Stomach (tissue), 9 donors: ENCODE data around the gene MDH1B. TPM values are rescaled to one million over a fixed set of nuclear protein-coding genes. Genes with fewer than 3 reads are reported as not detected.

Experiments used
- DNase-seq, 2 donors: peaks; one replicate each; pipeline versions ENCODE4 v3.0.0 to v3.0.0-alpha.2; 2013 to 2019
- H3K27ac ChIP-seq, 5 donors: fragments of 200-600 bp in 4 of 5; sonication (generic) in 4 of 5; one replicate each; pipeline ENCODE4 v1.5.1; 2013 to 2019; ENCODE audit warnings: mild to moderate bottlenecking in 1 of 5, moderate library complexity in 1 of 5
- H3K27me3 ChIP-seq, 3 donors: fragments of 200-600 bp; sonication (generic); one replicate each; pipeline ENCODE4 v1.5.1; 2017 to 2019; ENCODE audit warnings: mixed run types in 1 of 3
- H3K36me3 ChIP-seq, 4 donors: fragments of 200-600 bp; sonication (generic); 1 replicate in 3 of 4; 2 replicates in 1 of 4; pipeline ENCODE4 v1.5.1; 2016 to 2019
- H3K4me1 ChIP-seq, 4 donors: fragments of 200-600 bp; sonication (generic); one replicate each; pipeline ENCODE4 v1.5.1; 2016 to 2019
- H3K4me3 ChIP-seq, 4 donors: fragments of 200-600 bp; sonication (generic) in 3 of 4; one replicate each; pipeline ENCODE4 v1.5.1; 2016 to 2019; ENCODE audit warnings: mild to moderate bottlenecking in 1 of 4
- H3K9me3 ChIP-seq, 4 donors: fragments of 200-600 bp; sonication (generic); one replicate each; pipeline ENCODE4 v1.5.1; 2016 to 2019
- EP300 ChIP-seq: sonication (generic); formaldehyde crosslinking; IDR thresholded peaks from one replicate; pipeline ENCODE4 v1.6.1; 2017; ENCODE audit warnings: antibody characterized with exemption
- POLR2A ChIP-seq, 4 donors: fragments of 450-650 bp; IDR thresholded peaks; one replicate each; pipeline ENCODE4 v1.6.1; 2016; ENCODE audit warnings: antibody characterized with exemption in 4 of 4, control low read depth in 2 of 4, mild to moderate bottlenecking in 1 of 4, moderate library complexity in 1 of 4
- POLR2AphosphoS5 ChIP-seq, 3 donors: sonication (generic); formaldehyde crosslinking; IDR thresholded peaks; one replicate each; pipeline ENCODE4 v1.6.1; 2016; ENCODE audit warnings: antibody characterized with exemption in 3 of 3
- WGBS, 5 donors: extraction: QIAGEN DNeasy Blood & Tissue Kit in 3 of 5; methylation state at CpG; one replicate each; pipeline versions ENCODE4 v1.1.5 to v1.1.7; 2013 to 2018; 5-methylcytosine and 5-hydroxymethylcytosine counted together
- intact Hi-C: fragments of 100-400 bp; cut with DNase I; formaldehyde crosslinking; loops from one replicate; pipeline ENCODE4 v1.15.1; 2023; ENCODE audit warnings: low total_unique reads
- polyA plus RNA-seq, 3 donors: library from polyadenylated mRNA; stranded (reverse); fragments of 200-250 nt; gene quantifications; one replicate each; pipeline ENCODE4 v1.2.3, GENCODE V29; 2013
- total RNA-seq, 5 donors: library from RNA; depleted of rRNA; stranded (reverse); fragments of >200 nt; gene quantifications; one replicate each; pipeline versions ENCODE4 v1.1.0 to v1.2.3, GENCODE V29; 2014 to 2016
- TF ChIP-seq, protein P1 (sequence below), 7 experiments: fragments of 450-650 bp in 4 of 7; fragments of 200-600 bp in 3 of 7; sonication (generic) in 3 of 7; IDR thresholded peaks; one replicate each; pipeline ENCODE4 v1.5.1; 2016 to 2019; ENCODE audit warnings: antibody characterized with exemption in 7 of 7, control low read depth in 2 of 7, mild to moderate bottlenecking in 1 of 7
- donor health status: healthy with polysubstance abuse.
- donor health status: Bipolar disorder and iron deficiency.
- donor health status: healthy.

MDH1B gene
- total and polyA plus RNA-seq, 8 donors: 0.31 to 0.92 (median 0.70) TPM; not detected in 2

- TF ChIP-seq POLR2A (IDR thresholded peaks at IDR 0.05): no peak
- TF ChIP-seq POLR2AphosphoS5 (IDR thresholded peaks at IDR 0.05): no peak
- TF ChIP-seq EP300: no peak
- TF ChIP-seq, protein P1, sequence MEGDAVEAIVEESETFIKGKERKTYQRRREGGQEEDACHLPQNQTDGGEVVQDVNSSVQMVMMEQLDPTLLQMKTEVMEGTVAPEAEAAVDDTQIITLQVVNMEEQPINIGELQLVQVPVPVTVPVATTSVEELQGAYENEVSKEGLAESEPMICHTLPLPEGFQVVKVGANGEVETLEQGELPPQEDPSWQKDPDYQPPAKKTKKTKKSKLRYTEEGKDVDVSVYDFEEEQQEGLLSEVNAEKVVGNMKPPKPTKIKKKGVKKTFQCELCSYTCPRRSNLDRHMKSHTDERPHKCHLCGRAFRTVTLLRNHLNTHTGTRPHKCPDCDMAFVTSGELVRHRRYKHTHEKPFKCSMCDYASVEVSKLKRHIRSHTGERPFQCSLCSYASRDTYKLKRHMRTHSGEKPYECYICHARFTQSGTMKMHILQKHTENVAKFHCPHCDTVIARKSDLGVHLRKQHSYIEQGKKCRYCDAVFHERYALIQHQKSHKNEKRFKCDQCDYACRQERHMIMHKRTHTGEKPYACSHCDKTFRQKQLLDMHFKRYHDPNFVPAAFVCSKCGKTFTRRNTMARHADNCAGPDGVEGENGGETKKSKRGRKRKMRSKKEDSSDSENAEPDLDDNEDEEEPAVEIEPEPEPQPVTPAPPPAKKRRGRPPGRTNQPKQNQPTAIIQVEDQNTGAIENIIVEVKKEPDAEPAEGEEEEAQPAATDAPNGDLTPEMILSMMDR (IDR thresholded peaks at IDR 0.05): no peak
- intact Hi-C loops: no loop called here
- WGBS, 5 donors: 6 to 10% (median 7%) methylated on average over 18 of the region's 18 CpGs
- Histone ChIP-seq H3K36me3 (peaks cover 0 to 22% (median 10%) of the 10 kb centered on the region in 4 donors), H3K4me1 (peaks cover 19 to 47% (median 36%) of the 10 kb centered on the region in 4 donors), H3K27ac (peak overlapping the region; percentile 73 to 94 (median 89)), H3K9me3 (no peaks in the 10 kb centered on the region), H3K27me3 (no peaks in the 10 kb centered on the region), H3K4me3 (peak overlapping the region; percentile 70 to 89 (median 80))
- no peak for DNase-seq
These were observed 371 bp downstream of the MDH1B start for GRCh38 chr2:206764673-206765241.

DNA sequence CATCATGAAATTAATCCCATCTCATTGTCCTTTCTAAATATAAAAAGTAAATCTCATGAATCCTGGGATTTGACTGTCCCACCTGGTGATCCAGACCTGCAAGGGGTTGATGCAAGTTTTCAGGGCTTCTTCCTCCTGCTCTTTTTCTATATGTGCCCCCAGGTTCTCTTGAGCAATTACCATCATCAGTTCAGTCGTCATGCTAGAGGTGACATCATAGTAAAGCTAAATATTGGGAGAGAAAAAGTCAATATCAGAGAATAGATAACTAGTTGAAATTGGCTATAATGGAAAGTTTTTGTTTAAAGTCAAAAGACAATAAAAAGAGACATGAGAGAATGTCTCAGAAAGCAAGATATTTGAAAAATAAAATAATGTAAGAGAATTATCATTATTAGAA, 8.3 kb downstream of the MDH1B start:
- H3K27ac ChIP-seq: no peak overlapping the region
- intact Hi-C loops: no loop called here
- TF ChIP-seq POLR2A (IDR thresholded peaks at IDR 0.05): no peak
- TF ChIP-seq, protein P1 (IDR thresholded peaks at IDR 0.05): no peak
- TF ChIP-seq POLR2AphosphoS5 (IDR thresholded peaks at IDR 0.05): no peak
- no peak for TF ChIP-seq EP300
- H3K27me3 ChIP-seq: no peaks in the 10 kb centered on the region
- no peak overlapping the region for H3K4me3 ChIP-seq
- WGBS, 5 donors: 14 to 55% (median 29%) methylated on average over 1 of the region's 1 CpG
- no peak for DNase-seq
- H3K36me3 ChIP-seq: no peaks in the 10 kb centered on the region
- H3K4me1 ChIP-seq: no peaks in the 10 kb centered on the region
- H3K9me3 ChIP-seq: no peaks in the 10 kb centered on the region

- H3K27me3 ChIP-seq: no peaks in the 10 kb centered on the region
- intact Hi-C loops: no loop called here
- no peak overlapping the region for H3K4me3 ChIP-seq
- H3K4me1 ChIP-seq: no peaks in the 10 kb centered on the region
- H3K9me3 ChIP-seq: no peaks in the 10 kb centered on the region
- no peaks in the 10 kb centered on the region for H3K36me3 ChIP-seq
- no peak for TF ChIP-seq EP300
- no peak for TF ChIP-seq POLR2A (IDR thresholded peaks at IDR 0.05)
- no peak for TF ChIP-seq POLR2AphosphoS5 (IDR thresholded peaks at IDR 0.05)
- TF ChIP-seq, protein P1 (IDR thresholded peaks at IDR 0.05): no peak
- no peak overlapping the region for H3K27ac ChIP-seq
- no peak for DNase-seq
- 48 to 67% (median 64%) methylated on average over 2 of the region's 2 CpGs for WGBS, 5 donors
These were observed 24.3 kb downstream of the MDH1B start for GRCh38 chr2:206740800-206741199.

DNA sequence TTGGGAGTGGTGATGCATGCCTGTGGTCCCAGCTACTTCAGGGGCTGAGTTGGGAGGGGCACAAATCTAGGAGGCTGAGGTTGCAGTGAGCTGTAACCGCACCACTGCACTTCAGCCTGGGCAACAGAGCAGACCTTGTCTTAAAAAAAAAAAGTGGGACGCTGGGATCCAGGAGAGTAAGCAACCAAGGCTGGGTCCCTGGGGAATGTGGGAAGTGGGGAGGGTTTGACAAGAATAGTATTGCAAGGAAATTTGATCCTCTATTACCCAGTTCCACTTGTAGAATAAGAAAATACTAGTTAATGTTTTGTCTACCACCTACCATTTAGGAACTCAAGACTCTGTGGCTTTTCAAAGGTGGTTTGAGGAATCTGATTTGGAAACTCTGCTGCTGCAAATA, 25.9 kb downstream of the MDH1B start:
- H3K27ac ChIP-seq: no peak overlapping the region
- intact Hi-C loops: no loop called here
- no peaks in the 10 kb centered on the region for H3K9me3 ChIP-seq
- TF ChIP-seq POLR2AphosphoS5 (IDR thresholded peaks at IDR 0.05): no peak
- no peak for TF ChIP-seq EP300
- TF ChIP-seq, protein P1 (IDR thresholded peaks at IDR 0.05): no peak
- no peak for TF ChIP-seq POLR2A (IDR thresholded peaks at IDR 0.05)
- no peaks in the 10 kb centered on the region for H3K4me1 ChIP-seq
- no peaks in the 10 kb centered on the region for H3K27me3 ChIP-seq
- DNase-seq: no peak
- no peak overlapping the region for H3K4me3 ChIP-seq
- WGBS, 5 donors: 53 to 76% (median 73%) methylated on average over 2 of the region's 2 CpGs
- H3K36me3 ChIP-seq: no peaks in the 10 kb centered on the region
